ENCODE data around the gene ENTPD2.

The ENTPD2 gene

DNA sequence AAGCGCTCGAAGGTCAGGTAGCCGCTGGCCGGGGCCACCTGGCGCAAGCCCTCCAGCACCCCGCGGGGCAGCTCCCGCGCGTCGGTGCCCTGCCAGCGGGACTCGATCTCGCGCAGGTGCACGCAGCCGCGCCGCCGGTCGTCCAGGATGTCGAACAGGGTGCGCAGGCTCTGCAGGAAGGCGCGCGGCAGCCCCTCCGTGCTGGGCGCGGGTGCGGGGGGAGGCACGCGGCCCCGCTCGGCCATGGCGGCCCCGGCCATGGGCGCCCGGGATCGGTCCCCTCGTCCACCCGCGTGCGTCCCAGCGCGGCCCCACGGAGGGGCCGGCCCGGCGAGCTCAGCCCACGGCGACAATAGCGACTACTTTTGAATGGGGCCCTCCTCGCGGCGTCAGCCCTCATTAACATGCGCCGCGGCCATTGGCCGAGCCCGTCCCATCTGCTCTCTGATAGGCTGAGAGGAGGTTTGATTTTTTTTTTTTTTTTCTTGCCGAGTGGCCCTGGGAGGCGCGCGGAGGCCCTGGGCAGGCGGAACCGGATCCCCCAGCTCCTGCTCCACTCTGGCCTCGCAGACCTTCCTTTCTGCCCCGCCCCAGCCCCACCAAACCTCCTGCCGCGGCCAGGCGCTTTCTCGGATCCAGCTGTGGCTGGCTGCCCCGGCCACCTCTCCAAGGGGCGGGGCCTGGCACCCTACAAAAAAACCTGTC is 16.5 kb upstream of the ENTPD2 start, which contains the start of gene SAPCD2:
SAPCD2 (minus strand) TSS at position 357 of the 705 bp plus-strand sequence; CDS start at position 260, 97 bp downstream.
- Histone ChIP-seq H3K23ac (ENCODE audit: low read length) (no peak within 1 kb of the TSS), H4K8ac (ENCODE audit: low read depth, low read length) (peak within 1 kb of the TSS; percentile 41), H3K4ac (ENCODE audit: low read depth, low read length) (no peak within 1 kb of the TSS), H3K27ac (ENCODE audit: low read depth, low read length) (no peak within 1 kb of the TSS), H3K4me2 (ENCODE audit: low read length) (peak within 1 kb of the TSS; percentile 54), H3K4me3 (ENCODE audit: low read length) (peak within 1 kb of the TSS; percentile 22), H3K36me3 (ENCODE audit: control insufficient read depth, insufficient read depth, low read length) (no peaks in the 10 kb centered on the region), H2BK5ac (ENCODE audit: low read length) (no peak within 1 kb of the TSS), H4K5ac (ENCODE audit: low read length) (no peak within 1 kb of the TSS), H3K27me3 (ENCODE audit: insufficient read depth, low read length, poor library complexity) (no peaks in the 10 kb centered on the region), H3K79me2 (ENCODE audit: control insufficient read depth, insufficient read depth, low read length) (no peaks in the 10 kb centered on the region), H2AK5ac (ENCODE audit: low read length) (no peak within 1 kb of the TSS), H3K9ac (ENCODE audit: low read length) (peak within 1 kb of the TSS; percentile 65), H3K4me1 (ENCODE audit: control insufficient read depth, low read depth, low read length) (no peaks in the 10 kb centered on the region), H2BK120ac (ENCODE audit: low read depth, low read length) (no peak within 1 kb of the TSS), H3K18ac (ENCODE audit: low read length) (peak within 1 kb of the TSS; percentile 22), H3K79me1 (ENCODE audit: low read length) (peaks cover 2% of the 10 kb centered on the region), H2BK15ac (replicated peaks; ENCODE audit: low read depth) (no peak within 1 kb of the TSS), H3K56ac (ENCODE audit: low read length) (peak within 1 kb of the TSS; percentile 82)
- WGBS (ENCODE audit: extremely low coverage, insufficient coverage, low lambda C conversion rate): no CpG with 5 or more reads among the region's 74 CpGs
- peak; percentile 94 for DNase-seq

DNA sequence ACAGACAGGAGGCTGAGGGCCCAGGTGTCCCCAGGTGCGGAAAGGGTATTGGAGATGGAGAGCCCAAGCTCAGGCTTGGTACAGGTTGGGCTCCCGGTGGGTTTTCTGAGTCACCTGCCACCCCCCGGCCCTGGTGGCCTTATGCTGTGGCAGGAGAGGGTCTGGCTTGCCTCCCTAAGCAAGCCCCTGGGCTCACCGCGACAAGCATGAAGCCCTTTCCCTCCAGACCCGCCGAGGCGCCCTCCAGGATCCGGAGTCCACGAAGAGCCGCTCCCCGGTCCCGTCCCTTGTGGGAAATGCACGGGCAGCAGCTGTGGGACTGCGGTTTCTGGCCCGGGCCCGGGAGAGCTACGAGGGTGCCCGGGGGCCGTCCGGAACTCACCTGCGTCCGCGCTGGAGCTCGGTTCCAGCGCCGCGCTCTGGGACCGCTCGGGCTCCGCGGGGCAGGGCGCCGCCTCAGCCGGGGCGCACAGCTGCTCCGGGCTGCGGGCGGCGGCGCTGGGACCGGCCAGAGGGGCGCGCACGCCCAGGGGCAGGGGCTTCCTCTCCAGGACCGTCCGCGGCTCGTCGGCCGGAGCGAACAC is 15.7 kb upstream of the ENTPD2 start:
- H3K23ac ChIP-seq (ENCODE audit: low read length): no peak overlapping the region
- H3K56ac ChIP-seq (ENCODE audit: low read length): peak overlapping the region; percentile 82
- H3K4me2 ChIP-seq (ENCODE audit: low read length): peak overlapping the region; percentile 54
- H3K4me1 ChIP-seq (ENCODE audit: control insufficient read depth, low read depth, low read length): no peaks in the 10 kb centered on the region
- H3K9ac ChIP-seq (ENCODE audit: low read length): peak overlapping the region; percentile 65
- H2AK5ac ChIP-seq (ENCODE audit: low read length): no peak overlapping the region
- H2BK15ac ChIP-seq (replicated peaks; ENCODE audit: low read depth): no peak overlapping the region
- no peaks in the 10 kb centered on the region for H3K36me3 ChIP-seq (ENCODE audit: control insufficient read depth, insufficient read depth, low read length)
- whole genome bisulfite sequencing (ENCODE audit: extremely low coverage, insufficient coverage, low lambda C conversion rate): no CpG with 5 or more reads among the region's 52 CpGs
- no peak overlapping the region for H2BK5ac ChIP-seq (ENCODE audit: low read length)
- no peak overlapping the region for H3K18ac ChIP-seq (ENCODE audit: low read length)
- no peak for DNase-seq
- H2BK120ac ChIP-seq (ENCODE audit: low read depth, low read length): no peak overlapping the region
- H3K79me1 ChIP-seq (ENCODE audit: low read length): peaks cover 2% of the 10 kb centered on the region
- no peaks in the 10 kb centered on the region for H3K27me3 ChIP-seq (ENCODE audit: insufficient read depth, low read length, poor library complexity)
- no peak overlapping the region for H4K8ac ChIP-seq (ENCODE audit: low read depth, low read length)
- H3K79me2 ChIP-seq (ENCODE audit: control insufficient read depth, insufficient read depth, low read length): no peaks in the 10 kb centered on the region
- no peak overlapping the region for H3K27ac ChIP-seq (ENCODE audit: low read depth, low read length)
- H3K4me3 ChIP-seq (ENCODE audit: low read length): peak overlapping the region; percentile 19
- no peak overlapping the region for H3K4ac ChIP-seq (ENCODE audit: low read depth, low read length)
- H4K5ac ChIP-seq (ENCODE audit: low read length): no peak overlapping the region

DNA sequence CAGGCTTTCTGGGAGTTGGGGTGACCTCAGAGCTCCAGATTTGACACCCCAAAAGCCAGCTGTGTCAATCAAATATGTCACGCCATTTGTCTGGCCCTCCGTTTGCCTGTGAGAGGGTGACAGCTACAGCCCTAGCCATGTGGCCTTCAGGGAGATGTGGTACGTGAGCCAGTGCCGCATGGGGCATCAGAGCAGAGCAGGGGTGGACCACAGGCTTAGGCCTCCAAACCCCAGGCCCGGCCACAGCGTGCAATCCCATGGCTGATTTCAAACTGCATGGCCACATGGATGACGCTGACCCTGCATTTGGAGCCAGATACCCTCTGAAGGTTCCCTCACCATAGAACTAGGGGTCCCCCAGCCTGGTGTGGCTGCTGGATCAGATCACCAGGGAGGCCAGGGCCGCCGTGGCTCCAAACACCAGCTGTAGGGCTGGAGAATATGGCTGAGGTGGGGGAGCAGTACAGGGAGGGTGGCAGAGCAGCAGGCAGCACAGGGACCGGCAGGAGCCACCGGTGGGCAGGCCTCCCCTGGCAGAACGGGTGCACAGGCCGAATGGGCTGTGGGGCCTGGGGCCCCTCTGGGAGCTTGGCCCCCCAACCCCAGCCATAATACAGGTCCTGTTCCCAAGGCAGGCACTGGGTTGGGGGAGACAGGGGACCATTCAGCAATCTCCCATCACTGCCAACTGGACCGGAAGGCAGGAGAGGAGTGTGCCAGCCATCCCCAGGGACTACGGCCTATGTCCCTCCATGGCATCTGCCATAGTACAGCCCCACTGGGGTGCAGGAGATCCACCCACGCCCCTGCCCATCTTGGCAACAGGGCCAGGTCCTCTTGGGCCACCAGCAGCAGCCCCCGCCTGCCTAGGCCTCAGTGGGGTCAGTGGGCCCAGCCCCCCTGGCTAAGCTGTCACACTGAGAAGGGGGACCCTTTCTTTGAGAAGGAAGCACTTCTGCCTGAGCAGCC is 15.0 kb upstream of the ENTPD2 start:
- no peaks in the 10 kb centered on the region for H3K4me1 ChIP-seq (ENCODE audit: control insufficient read depth, low read depth, low read length)
- H4K8ac ChIP-seq (ENCODE audit: low read depth, low read length): no peak overlapping the region
- no peak overlapping the region for H2BK5ac ChIP-seq (ENCODE audit: low read length)
- peaks cover 2% of the 10 kb centered on the region for H3K79me1 ChIP-seq (ENCODE audit: low read length)
- peak overlapping the region; percentile 49 for H3K56ac ChIP-seq (ENCODE audit: low read length)
- no peak overlapping the region for H3K4me3 ChIP-seq (ENCODE audit: low read length)
- no peak overlapping the region for H4K5ac ChIP-seq (ENCODE audit: low read length)
- no peaks in the 10 kb centered on the region for H3K36me3 ChIP-seq (ENCODE audit: control insufficient read depth, insufficient read depth, low read length)
- H3K23ac ChIP-seq (ENCODE audit: low read length): no peak overlapping the region
- H3K27ac ChIP-seq (ENCODE audit: low read depth, low read length): no peak overlapping the region
- peak overlapping the region; percentile 65 for H3K9ac ChIP-seq (ENCODE audit: low read length)
- H3K4me2 ChIP-seq (ENCODE audit: low read length): peak overlapping the region; percentile 36
- H2BK15ac ChIP-seq (replicated peaks; ENCODE audit: low read depth): no peak overlapping the region
- H3K79me2 ChIP-seq (ENCODE audit: control insufficient read depth, insufficient read depth, low read length): no peaks in the 10 kb centered on the region
- no peak overlapping the region for H3K18ac ChIP-seq (ENCODE audit: low read length)
- H2BK120ac ChIP-seq (ENCODE audit: low read depth, low read length): no peak overlapping the region
- no peaks in the 10 kb centered on the region for H3K27me3 ChIP-seq (ENCODE audit: insufficient read depth, low read length, poor library complexity)
- no peak overlapping the region for H3K4ac ChIP-seq (ENCODE audit: low read depth, low read length)
- H2AK5ac ChIP-seq (ENCODE audit: low read length): no peak overlapping the region
- no peak for DNase-seq
- WGBS (ENCODE audit: extremely low coverage, insufficient coverage, low lambda C conversion rate): no CpG with 5 or more reads among the region's 17 CpGs

DNA sequence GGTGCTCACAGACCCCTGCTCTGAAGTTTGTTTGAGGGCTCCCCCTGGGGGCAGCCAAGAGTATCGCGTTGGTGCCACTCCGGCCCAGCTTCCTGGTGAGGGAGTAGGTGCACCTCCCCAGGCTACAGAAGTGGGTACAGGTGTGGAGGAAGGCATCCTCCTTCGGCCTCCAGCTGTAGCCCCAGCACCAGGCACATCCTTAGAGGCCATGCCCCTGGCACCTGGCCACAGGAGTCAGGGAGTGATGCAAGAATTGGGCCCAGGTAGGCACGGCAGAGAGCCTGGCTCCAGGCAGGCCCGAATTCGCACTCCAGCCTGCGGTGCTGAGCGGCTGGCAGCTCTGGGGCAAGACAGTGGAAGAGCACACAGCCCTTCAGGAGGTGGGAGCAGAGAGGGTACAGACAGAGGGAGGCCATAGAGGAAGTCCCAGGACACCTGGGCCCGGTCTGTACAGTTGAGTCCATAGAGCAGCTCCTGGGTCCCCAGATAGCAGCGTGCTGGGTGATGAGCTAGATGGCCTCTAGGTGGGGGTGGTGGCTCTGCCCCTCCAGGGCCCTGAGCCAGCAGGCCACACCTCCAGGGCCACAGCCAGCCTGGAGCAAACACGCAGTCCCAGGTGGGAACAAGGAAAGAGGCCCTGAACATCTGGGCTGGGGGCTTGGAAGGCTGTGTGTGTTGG is 14.1 kb upstream of the ENTPD2 start:
- no peak overlapping the region for H4K8ac ChIP-seq (ENCODE audit: low read depth, low read length)
- H2BK5ac ChIP-seq (ENCODE audit: low read length): no peak overlapping the region
- H2BK120ac ChIP-seq (ENCODE audit: low read depth, low read length): no peak overlapping the region
- peak; percentile 87 for DNase-seq
- no peaks in the 10 kb centered on the region for H3K79me2 ChIP-seq (ENCODE audit: control insufficient read depth, insufficient read depth, low read length)
- no CpG with 5 or more reads among the region's 12 CpGs for WGBS (ENCODE audit: extremely low coverage, insufficient coverage, low lambda C conversion rate)
- H2AK5ac ChIP-seq (ENCODE audit: low read length): no peak overlapping the region
- H3K23ac ChIP-seq (ENCODE audit: low read length): no peak overlapping the region
- H3K18ac ChIP-seq (ENCODE audit: low read length): no peak overlapping the region
- no peak overlapping the region for H3K4me2 ChIP-seq (ENCODE audit: low read length)
- H3K4me1 ChIP-seq (ENCODE audit: control insufficient read depth, low read depth, low read length): no peaks in the 10 kb centered on the region
- no peak overlapping the region for H3K9ac ChIP-seq (ENCODE audit: low read length)
- H3K36me3 ChIP-seq (ENCODE audit: control insufficient read depth, insufficient read depth, low read length): no peaks in the 10 kb centered on the region
- H4K5ac ChIP-seq (ENCODE audit: low read length): no peak overlapping the region
- H3K27ac ChIP-seq (ENCODE audit: low read depth, low read length): no peak overlapping the region
- H3K56ac ChIP-seq (ENCODE audit: low read length): no peak overlapping the region
- H3K27me3 ChIP-seq (ENCODE audit: insufficient read depth, low read length, poor library complexity): no peaks in the 10 kb centered on the region
- peaks cover 2% of the 10 kb centered on the region for H3K79me1 ChIP-seq (ENCODE audit: low read length)
- no peak overlapping the region for H3K4ac ChIP-seq (ENCODE audit: low read depth, low read length)
- no peak overlapping the region for H3K4me3 ChIP-seq (ENCODE audit: low read length)
- H2BK15ac ChIP-seq (replicated peaks; ENCODE audit: low read depth): no peak overlapping the region

DNA sequence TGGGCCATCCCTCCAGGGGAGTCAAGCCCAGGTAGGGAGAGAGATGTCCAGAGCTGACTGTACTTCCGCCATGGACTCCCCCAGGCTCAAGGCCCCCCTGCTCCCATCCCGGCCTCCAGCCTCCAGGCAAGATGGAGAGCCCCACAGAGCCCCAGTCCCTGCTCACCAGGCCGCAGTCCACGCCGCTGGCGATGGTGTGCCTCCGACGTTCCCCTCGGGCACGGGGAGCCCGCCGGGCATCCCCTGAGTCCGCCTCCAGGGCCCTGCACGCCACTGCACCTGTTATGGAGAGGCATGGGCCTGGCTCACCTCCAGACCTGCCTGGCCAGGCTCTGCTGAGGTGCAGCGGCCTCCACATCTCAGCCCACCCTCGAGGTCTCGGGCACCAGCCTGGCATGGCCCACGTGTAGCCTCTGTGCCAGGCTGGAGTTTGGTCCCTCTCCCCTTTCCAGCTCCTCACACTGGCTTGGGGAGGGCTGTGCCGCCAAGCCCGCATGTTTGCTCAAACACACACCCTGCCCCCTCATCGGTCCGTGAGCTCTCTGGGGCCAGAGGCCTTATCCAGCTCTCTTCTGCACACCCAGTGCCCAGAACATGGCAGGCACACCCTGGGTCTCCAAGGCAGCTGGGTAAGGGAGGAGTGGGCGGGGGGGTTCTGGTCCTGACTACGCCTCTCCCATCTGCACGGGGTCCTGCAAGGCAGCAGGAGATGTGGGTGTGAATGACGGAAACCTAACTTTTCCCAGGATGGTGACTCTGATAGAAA is 12.4 kb upstream of the ENTPD2 start:
- H3K9ac ChIP-seq (ENCODE audit: low read length): no peak overlapping the region
- no peak overlapping the region for H3K4me2 ChIP-seq (ENCODE audit: low read length)
- H2BK5ac ChIP-seq (ENCODE audit: low read length): no peak overlapping the region
- H3K23ac ChIP-seq (ENCODE audit: low read length): no peak overlapping the region
- no peak overlapping the region for H2BK15ac ChIP-seq (replicated peaks; ENCODE audit: low read depth)
- H3K79me2 ChIP-seq (ENCODE audit: control insufficient read depth, insufficient read depth, low read length): no peaks in the 10 kb centered on the region
- WGBS (ENCODE audit: extremely low coverage, insufficient coverage, low lambda C conversion rate): no CpG with 5 or more reads among the region's 26 CpGs
- H4K5ac ChIP-seq (ENCODE audit: low read length): no peak overlapping the region
- peaks cover 2% of the 10 kb centered on the region for H3K79me1 ChIP-seq (ENCODE audit: low read length)
- H2BK120ac ChIP-seq (ENCODE audit: low read depth, low read length): no peak overlapping the region
- H3K36me3 ChIP-seq (ENCODE audit: control insufficient read depth, insufficient read depth, low read length): no peaks in the 10 kb centered on the region
- H3K4me3 ChIP-seq (ENCODE audit: low read length): no peak overlapping the region
- DNase-seq: no peak
- no peak overlapping the region for H3K18ac ChIP-seq (ENCODE audit: low read length)
- no peak overlapping the region for H3K27ac ChIP-seq (ENCODE audit: low read depth, low read length)
- H3K4ac ChIP-seq (ENCODE audit: low read depth, low read length): no peak overlapping the region
- H3K27me3 ChIP-seq (ENCODE audit: insufficient read depth, low read length, poor library complexity): no peaks in the 10 kb centered on the region
- H4K8ac ChIP-seq (ENCODE audit: low read depth, low read length): no peak overlapping the region
- H3K56ac ChIP-seq (ENCODE audit: low read length): no peak overlapping the region
- H2AK5ac ChIP-seq (ENCODE audit: low read length): no peak overlapping the region
- H3K4me1 ChIP-seq (ENCODE audit: control insufficient read depth, low read depth, low read length): no peaks in the 10 kb centered on the region
